Esophagus muscularis mucosa (tissue), 4 donors: Measurements from ENCODE around the gene RCOR1. TPM values are rescaled to one million over a fixed set of nuclear protein-coding genes. Genes with fewer than 3 reads are reported as not detected.

Source experiments
- DNase-seq: peaks from one replicate; pipeline ENCODE4 v3.0.0-alpha.2; 2017; ENCODE audit errors: extremely low spot score
- H3K27ac ChIP-seq, 4 donors: fragments of 200-600 bp; sonication (generic); replicated peaks in 1 of 4; 1 replicate in 3 of 4; 2 replicates in 1 of 4; pipeline ENCODE4 v1.5.1; 2016 to 2019; ENCODE audit warnings: mild to moderate bottlenecking in 1 of 4
- H3K27me3 ChIP-seq, 4 donors: fragments of 200-600 bp; sonication (generic); one replicate each; pipeline versions ENCODE4 v1.5.1 to v1.6.0; 2016 to 2019
- H3K36me3 ChIP-seq, 4 donors: fragments of 200-600 bp; sonication (generic); one replicate each; pipeline ENCODE4 v1.5.1; 2016 to 2019
- H3K4me1 ChIP-seq, 4 donors: fragments of 200-600 bp; sonication (generic); one replicate each; pipeline ENCODE4 v1.5.1; 2016 to 2019
- H3K4me3 ChIP-seq, 4 donors: fragments of 200-600 bp; sonication (generic); 1 replicate in 2 of 4; 2 replicates in 2 of 4; pipeline ENCODE4 v1.5.1; 2016 to 2019; ENCODE audit warnings: mild to moderate bottlenecking in 4 of 4, moderate library complexity in 1 of 4
- H3K9me3 ChIP-seq, 4 donors: fragments of 200-600 bp; sonication (generic); 1 replicate in 3 of 4; 2 replicates in 1 of 4; pipeline ENCODE4 v1.5.1; 2016 to 2019
- CTCF ChIP-seq, 3 experiments: fragments of 200-600 bp in 2 of 3; fragments of 450-650 bp in 1 of 3; sonication (generic) in 2 of 3; IDR thresholded peaks; one replicate each; pipeline ENCODE4 v1.5.1; 2017 to 2019; ENCODE audit warnings: antibody characterized with exemption in 3 of 3, mild to moderate bottlenecking in 2 of 3, moderate library complexity in 1 of 3
- EP300 ChIP-seq: sonication (generic); formaldehyde crosslinking; IDR thresholded peaks from one replicate; pipeline ENCODE4 v1.6.1; 2017; ENCODE audit warnings: antibody characterized with exemption
- POLR2A ChIP-seq: fragments of 450-650 bp; IDR thresholded peaks from one replicate; pipeline ENCODE4 v1.6.1; 2017; ENCODE audit warnings: antibody characterized with exemption, moderate library complexity, mild to moderate bottlenecking, low read depth
- POLR2AphosphoS5 ChIP-seq, 2 donors: sonication (generic); formaldehyde crosslinking; IDR thresholded peaks; one replicate each; pipeline ENCODE4 v1.6.1; 2017; ENCODE audit warnings: antibody characterized with exemption in 2 of 2
- WGBS: methylation state at CpG from one replicate; pipeline ENCODE4 v1.1.5; 2018; 5-methylcytosine and 5-hydroxymethylcytosine counted together
- intact Hi-C: fragments of 100-400 bp; cut with DNase I; formaldehyde crosslinking; loops from one replicate; pipeline ENCODE4 v1.15.1; 2023
- total RNA-seq, 4 donors: library from RNA; depleted of rRNA; stranded (reverse); fragments of >200 nt; gene quantifications; one replicate each; pipeline versions ENCODE4 v1.1.0 to v1.2.1, GENCODE V29; 2016

The RCOR1 gene
- total RNA-seq, 4 donors from 2014 or later, result 12.9 to 14.8 (median 13.8) TPM

- H3K9me3 ChIP-seq, result no peaks in the 10 kb centered on the region
- no peaks in the 10 kb centered on the region for H3K27me3 ChIP-seq
- no peak overlapping the region for H3K4me3 ChIP-seq
- peaks cover 0 to 17% (median 3%) of the 10 kb centered on the region in 4 donors for H3K4me1 ChIP-seq
- no peak for TF ChIP-seq POLR2AphosphoS5 (IDR thresholded peaks at IDR 0.05)
- no peak for TF ChIP-seq EP300
- TF ChIP-seq POLR2A, result no peak
- TF ChIP-seq CTCF (IDR thresholded peaks at IDR 0.05), result no peak
- no peak overlapping the region for H3K27ac ChIP-seq
- WGBS, result 84% methylated on average over 31 of the region's 45 CpGs
- intact Hi-C loops, result no loop called here
- peaks cover 0 to 13% (median 4%) of the 10 kb centered on the region in 4 donors for H3K36me3 ChIP-seq
- DNase-seq, result no peak
Measured at GRCh38 chr14:102683399-102684297, 91.2 kb downstream of the RCOR1 start.

- intact Hi-C loops, result no loop called here
- Histone ChIP-seq H3K27me3 (no peaks in the 10 kb centered on the region), H3K4me3 (no peak overlapping the region), H3K36me3 (peaks cover 0 to 13% (median 4%) of the 10 kb centered on the region in 4 donors), H3K9me3 (no peaks in the 10 kb centered on the region), H3K4me1 (peaks cover 0 to 20% (median 3%) of the 10 kb centered on the region in 4 donors), H3K27ac (no peak overlapping the region)
- 81% methylated on average over 6 of the region's 6 CpGs for WGBS
- DNase-seq, result no peak
- TF ChIP-seq POLR2AphosphoS5 (IDR thresholded peaks at IDR 0.05), result no peak
- TF ChIP-seq CTCF (IDR thresholded peaks at IDR 0.05), result no peak
- no peak for TF ChIP-seq EP300
- no peak for TF ChIP-seq POLR2A
Measured at GRCh38 chr14:102684298-102684663, 91.8 kb downstream of the RCOR1 start.

- Histone ChIP-seq H3K27me3 (no peaks in the 10 kb centered on the region), H3K9me3 (no peaks in the 10 kb centered on the region), H3K27ac (no peak overlapping the region), H3K4me1 (peaks cover 0 to 20% (median 6%) of the 10 kb centered on the region in 4 donors), H3K36me3 (peaks cover 0 to 13% (median 4%) of the 10 kb centered on the region in 4 donors), H3K4me3 (no peak overlapping the region)
- TF ChIP-seq POLR2AphosphoS5 (IDR thresholded peaks at IDR 0.05), result no peak
- TF ChIP-seq POLR2A, result no peak
- no peak for TF ChIP-seq EP300
- no peak for TF ChIP-seq CTCF (IDR thresholded peaks at IDR 0.05)
- 77% methylated on average over 7 of the region's 7 CpGs for WGBS
- no peak for DNase-seq
- intact Hi-C loops, result loop anchor here (5.0 kb wide), 1 partner anchor 344 kb away; no protein-coding TSS in a partner anchor
Measured at GRCh38 chr14:102686196-102686801, 93.8 kb downstream of the RCOR1 start.

GRCh38 chr14:102688290-102688689, 95.8 kb downstream of the RCOR1 start:
- Histone ChIP-seq H3K4me1 (peaks cover 0 to 21% (median 9%) of the 10 kb centered on the region in 4 donors), H3K9me3 (no peaks in the 10 kb centered on the region), H3K36me3 (peaks cover 0 to 8% (median 3%) of the 10 kb centered on the region in 4 donors), H3K4me3 (no peak overlapping the region), H3K27me3 (no peaks in the 10 kb centered on the region), H3K27ac (no peak overlapping the region)
- intact Hi-C loops, result loop anchor here (5.0 kb wide), 1 partner anchor 346 kb away; no protein-coding TSS in a partner anchor
- WGBS, result 92% methylated on average over 3 of the region's 3 CpGs
- TF ChIP-seq EP300 (no peak), CTCF (IDR thresholded peaks at IDR 0.05) (no peak), POLR2A (no peak)
- DNase-seq, result no peak
